Esophagus squamous epithelium (tissue), 5 donors: ENCODE measurements around the gene RC3H2. TPM values are rescaled to one million over a fixed set of nuclear protein-coding genes. Genes with fewer than 3 reads are reported as not detected.

ENCODE experiments used
- DNase-seq: peaks from one replicate; lab custom pipeline; 2025; lab: John Stamatoyannopoulos, UW
- H3K27ac ChIP-seq, 4 donors: fragments of 200-600 bp; sonication (generic); one replicate each; pipeline ENCODE4 v1.5.1; 2016 to 2019; ENCODE audit warnings: mild to moderate bottlenecking in 1 of 4
- H3K27me3 ChIP-seq, 4 donors: fragments of 200-600 bp; sonication (generic); 1 replicate in 3 of 4; 2 replicates in 1 of 4; pipeline versions ENCODE4 v1.5.1 to v1.6.0; 2017 to 2021; ENCODE audit warnings: antibody characterized with exemption in 1 of 4
- H3K36me3 ChIP-seq, 3 donors: fragments of 200-600 bp; sonication (generic); one replicate each; pipeline ENCODE4 v1.5.1; 2016 to 2019
- H3K4me1 ChIP-seq, 3 donors: fragments of 200-600 bp; sonication (generic); one replicate each; pipeline ENCODE4 v1.5.1; 2017 to 2019
- H3K4me3 ChIP-seq, 4 donors: fragments of 200-600 bp; sonication (generic); 1 replicate in 3 of 4; 2 replicates in 1 of 4; pipeline ENCODE4 v1.5.1; 2016 to 2019; ENCODE audit warnings: mild to moderate bottlenecking in 2 of 4, moderate library complexity in 1 of 4
- H3K9me3 ChIP-seq, 3 donors: fragments of 200-600 bp; sonication (generic); one replicate each; pipeline ENCODE4 v1.5.1; 2016 to 2019
- POLR2A ChIP-seq, 4 donors: fragments of 450-650 bp; IDR thresholded peaks; one replicate each; pipeline ENCODE4 v1.6.1; 2017; ENCODE audit warnings: antibody characterized with exemption in 4 of 4, mild to moderate bottlenecking in 4 of 4, moderate library complexity in 3 of 4
- WGBS, 2 donors: methylation state at CpG; one replicate each; pipeline ENCODE4 v1.1.5; 2018; 5-methylcytosine and 5-hydroxymethylcytosine counted together
- intact Hi-C: fragments of 100-400 bp; cut with DNase I; formaldehyde crosslinking; loops from one replicate; pipeline ENCODE4 v1.15.0; 2022
- small RNA-seq, 4 donors: library from RNA; depleted of rRNA; stranded (forward); fragments of <200 nt; gene quantifications; one replicate each; pipeline ENCODE3, GENCODE V24; 2016
- total RNA-seq, 4 donors: library from RNA; depleted of rRNA; stranded (reverse); fragments of >200 nt; gene quantifications; one replicate each; pipeline ENCODE4 v1.1.0, GENCODE V29; 2016
- TF ChIP-seq, protein P1 (sequence below), 6 experiments: fragments of 450-650 bp in 4 of 6; fragments of 200-600 bp in 2 of 6; sonication (generic) in 2 of 6; IDR thresholded peaks; one replicate each; pipeline ENCODE4 v1.5.1; 2016 to 2019; ENCODE audit warnings: antibody characterized with exemption in 6 of 6, mild to moderate bottlenecking in 4 of 6, moderate library complexity in 4 of 6
- donor health status: DM: yes; HTN: yes; CAD: no.

RC3H2 gene
- total RNA-seq, 4 donors from 2014 or later = 24.6 to 46.3 (median 30.2) TPM

GRCh38 chr9:122797316-122798063 is 107.7 kb downstream of the RC3H2 start:
- no peaks in the 10 kb centered on the region for H3K27me3 ChIP-seq
- no peaks in the 10 kb centered on the region for H3K36me3 ChIP-seq
- no peak for TF ChIP-seq POLR2A (IDR thresholded peaks at IDR 0.05)
- TF ChIP-seq, protein P1, sequence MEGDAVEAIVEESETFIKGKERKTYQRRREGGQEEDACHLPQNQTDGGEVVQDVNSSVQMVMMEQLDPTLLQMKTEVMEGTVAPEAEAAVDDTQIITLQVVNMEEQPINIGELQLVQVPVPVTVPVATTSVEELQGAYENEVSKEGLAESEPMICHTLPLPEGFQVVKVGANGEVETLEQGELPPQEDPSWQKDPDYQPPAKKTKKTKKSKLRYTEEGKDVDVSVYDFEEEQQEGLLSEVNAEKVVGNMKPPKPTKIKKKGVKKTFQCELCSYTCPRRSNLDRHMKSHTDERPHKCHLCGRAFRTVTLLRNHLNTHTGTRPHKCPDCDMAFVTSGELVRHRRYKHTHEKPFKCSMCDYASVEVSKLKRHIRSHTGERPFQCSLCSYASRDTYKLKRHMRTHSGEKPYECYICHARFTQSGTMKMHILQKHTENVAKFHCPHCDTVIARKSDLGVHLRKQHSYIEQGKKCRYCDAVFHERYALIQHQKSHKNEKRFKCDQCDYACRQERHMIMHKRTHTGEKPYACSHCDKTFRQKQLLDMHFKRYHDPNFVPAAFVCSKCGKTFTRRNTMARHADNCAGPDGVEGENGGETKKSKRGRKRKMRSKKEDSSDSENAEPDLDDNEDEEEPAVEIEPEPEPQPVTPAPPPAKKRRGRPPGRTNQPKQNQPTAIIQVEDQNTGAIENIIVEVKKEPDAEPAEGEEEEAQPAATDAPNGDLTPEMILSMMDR (IDR thresholded peaks at IDR 0.05) = no peak
- intact Hi-C loops = no loop called here
- DNase-seq = no peak
- no peaks in the 10 kb centered on the region for H3K4me1 ChIP-seq
- 64 to 76% methylated on average over 6 of the region's 6 CpGs for WGBS, 2 donors
- no peak overlapping the region for H3K27ac ChIP-seq
- no peak overlapping the region for H3K4me3 ChIP-seq
- no peaks in the 10 kb centered on the region for H3K9me3 ChIP-seq

Small RNAs within 50 kb of the gene (small RNA-seq; reads per million reads assigned to genes)
- gene RNY1P15 (0 reads per million in 4 donors), gene SNORD90 (1,899 to 5,426 (median 2,300) reads per million in 4 donors)

Other genes with a start within 250 kb of the RC3H2 start
- not detected for gene OR1B1, start 247.7 kb downstream of the RC3H2 start, total RNA-seq
- gene OR1L1, start 243.6 kb downstream of the RC3H2 start, total RNA-seq = not detected
- not detected for gene OR1L3, start 230.2 kb downstream of the RC3H2 start, total RNA-seq
- gene OR1L4, start 181.4 kb downstream of the RC3H2 start, total RNA-seq = not detected
- not detected for gene OR1L6, start 163.1 kb downstream of the RC3H2 start, total RNA-seq
- gene OR5C1, start 116.4 kb downstream of the RC3H2 start, total RNA-seq = not detected
- gene OR1K1, start 105.2 kb downstream of the RC3H2 start, total RNA-seq = not detected
- 10 to 100 TPM in 3 of 4 donors, 1 to 10 TPM in 1; 9.7 to 17.0 (median 14.3) TPM for gene PDCL, start 76.8 kb downstream of the RC3H2 start, total RNA-seq
- gene ZBTB6, start 8.0 kb upstream of the RC3H2 start, total RNA-seq = 10 to 100 TPM in 1 of 4 donors, 1 to 10 TPM in 3; 4.0 to 11.3 (median 7.1) TPM
- 1 to 10 TPM; 1.7 to 6.5 (median 2.9) TPM for gene ZBTB26, start 26.2 kb upstream of the RC3H2 start, total RNA-seq
- gene RABGAP1, start 35.7 kb upstream of the RC3H2 start, total RNA-seq = 10 to 100 TPM; 28.4 to 57.4 (median 33.6) TPM
- 1 to 10 TPM in 1 of 4 donors, under 1 TPM in 1, not detected in 2; 0.68 to 1.9 TPM for gene GPR21, start 128.3 kb upstream of the RC3H2 start, total RNA-seq